ENCODE data around the gene PTPRN2.

DNA sequence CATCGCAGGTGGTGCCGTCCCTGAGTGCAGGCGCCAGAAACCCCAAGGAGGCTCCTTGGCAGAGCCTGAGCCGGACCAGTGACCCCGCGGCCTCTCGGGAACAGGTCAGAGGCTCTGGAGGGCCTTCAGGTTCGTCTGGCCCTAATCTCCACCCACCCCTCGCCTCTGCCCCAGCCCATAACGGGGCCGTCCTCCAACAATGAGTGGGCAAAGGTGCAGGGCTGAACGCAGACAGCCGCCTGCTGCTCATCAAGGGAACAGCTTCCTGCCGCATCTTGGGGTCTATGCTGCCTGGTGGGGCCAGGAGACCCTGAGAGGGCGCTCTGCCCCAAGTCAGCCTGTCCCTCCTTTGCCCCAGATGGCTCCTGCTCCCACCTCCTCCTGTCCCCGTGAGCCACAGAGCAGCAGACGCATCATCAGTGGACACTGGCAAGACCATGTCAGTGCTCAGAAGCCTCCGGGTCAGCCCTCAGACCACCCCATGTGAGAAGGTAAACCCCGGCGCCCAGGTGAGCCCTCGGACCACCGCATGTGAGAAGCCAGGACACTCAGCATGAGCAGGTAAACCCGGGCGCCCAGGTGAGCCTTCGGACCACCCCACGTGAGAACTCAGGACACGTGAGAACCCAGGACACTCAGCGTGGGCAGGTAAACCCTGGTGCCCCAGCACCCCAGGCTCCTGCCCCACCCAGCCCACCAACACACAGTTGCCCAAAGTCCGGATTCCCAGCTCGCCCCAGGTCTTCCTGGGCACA is 142.0 kb downstream of the PTPRN2 start:
- TF ChIP-seq, protein P1, sequence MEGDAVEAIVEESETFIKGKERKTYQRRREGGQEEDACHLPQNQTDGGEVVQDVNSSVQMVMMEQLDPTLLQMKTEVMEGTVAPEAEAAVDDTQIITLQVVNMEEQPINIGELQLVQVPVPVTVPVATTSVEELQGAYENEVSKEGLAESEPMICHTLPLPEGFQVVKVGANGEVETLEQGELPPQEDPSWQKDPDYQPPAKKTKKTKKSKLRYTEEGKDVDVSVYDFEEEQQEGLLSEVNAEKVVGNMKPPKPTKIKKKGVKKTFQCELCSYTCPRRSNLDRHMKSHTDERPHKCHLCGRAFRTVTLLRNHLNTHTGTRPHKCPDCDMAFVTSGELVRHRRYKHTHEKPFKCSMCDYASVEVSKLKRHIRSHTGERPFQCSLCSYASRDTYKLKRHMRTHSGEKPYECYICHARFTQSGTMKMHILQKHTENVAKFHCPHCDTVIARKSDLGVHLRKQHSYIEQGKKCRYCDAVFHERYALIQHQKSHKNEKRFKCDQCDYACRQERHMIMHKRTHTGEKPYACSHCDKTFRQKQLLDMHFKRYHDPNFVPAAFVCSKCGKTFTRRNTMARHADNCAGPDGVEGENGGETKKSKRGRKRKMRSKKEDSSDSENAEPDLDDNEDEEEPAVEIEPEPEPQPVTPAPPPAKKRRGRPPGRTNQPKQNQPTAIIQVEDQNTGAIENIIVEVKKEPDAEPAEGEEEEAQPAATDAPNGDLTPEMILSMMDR (IDR thresholded peaks at IDR 0.05) = no peak
- no peak for TF ChIP-seq POLR2A (IDR thresholded peaks at IDR 0.05)
